GM13976 (cell line): ENCODE measurements around the gene GNAI1.

Source experiments
- DNase-seq: peaks from one replicate; pipeline ENCODE4 v3.0.0; 2012; ENCODE audit warnings: low spot score
- CTCF ChIP-seq: IDR thresholded peaks from 2 replicates; pipeline ENCODE4 v1.5.1; 2012; ENCODE audit warnings: borderline replicate concordance, mild to moderate bottlenecking; ENCODE audit not compliant: insufficient read depth; ENCODE audit errors: extremely low read depth, missing control alignments, control extremely low read depth
- in situ Hi-C: fragments of 300-500 bp; cut with MboI; formaldehyde crosslinking; loops from one replicate; pipeline ENCODE4 v1.12.0; 2022; ENCODE audit warnings: low sequenced_read_pairs, mixed read lengths, inconsistent platforms; ENCODE audit not compliant: unreplicated experiment

The GNAI1 gene

GRCh38 chr7:80236681-80237080, 102.0 kb downstream of the GNAI1 start:
- TF ChIP-seq CTCF, result no peak
- in situ Hi-C loops, result no loop called here
- DNase-seq, result no peak

- DNase-seq, result no peak
- TF ChIP-seq CTCF, result no peak
- in situ Hi-C loops, result no loop called here
Measured at GRCh38 chr7:80240265-80241025, 105.8 kb downstream of the GNAI1 start.

GRCh38 chr7:80241671-80242070, 107.0 kb downstream of the GNAI1 start:
- no peak for TF ChIP-seq CTCF
- no peak for DNase-seq
- in situ Hi-C loops, result no loop called here

GRCh38 chr7:80243425-80243824, 108.8 kb downstream of the GNAI1 start:
- DNase-seq, result no peak
- no peak for TF ChIP-seq CTCF
- in situ Hi-C loops, result no loop called here

- in situ Hi-C loops, result no loop called here
- DNase-seq, result no peak
- no peak for TF ChIP-seq CTCF
Measured at GRCh38 chr7:80244206-80244916, 109.7 kb downstream of the GNAI1 start.

GRCh38 chr7:80247144-80247543, 112.5 kb downstream of the GNAI1 start:
- TF ChIP-seq CTCF, result no peak
- DNase-seq, result no peak
- in situ Hi-C loops, result no loop called here
